Measurements from ENCODE around the gene IL32. TPM values are rescaled to one million over a fixed set of nuclear protein-coding genes. Genes with fewer than 3 reads are reported as not detected.
A peak's percentile ranks its signal among the peaks of the same experiment; 100 is the strongest.

The IL32 gene
- total and polyA plus RNA-seq, 2 experiments from 2014 or later, result 110 to 124 TPM

DNA sequence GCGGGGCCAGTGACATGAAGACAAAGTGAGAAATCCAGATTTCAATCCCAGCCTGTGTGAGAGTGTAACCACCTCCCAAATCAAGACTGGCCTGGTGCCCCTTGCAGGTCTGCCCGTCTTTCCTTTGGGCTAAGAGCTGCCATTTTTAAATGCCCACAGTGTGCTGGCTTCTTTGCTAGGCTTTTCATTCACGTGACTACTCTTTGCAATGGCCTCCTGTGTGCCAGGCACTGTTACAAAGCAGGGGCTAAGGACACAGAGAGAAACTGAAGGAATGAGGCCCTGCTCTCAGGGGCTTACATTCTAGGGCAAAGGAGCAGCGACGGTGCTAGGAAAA is 33.9 kb downstream of the IL32 start:
- H3K4me2 ChIP-seq, result peak overlapping the region; percentile 79
- no peaks in the 10 kb centered on the region for H3K9me3 ChIP-seq (ENCODE audit: low read depth)
- peaks cover 4% of the 10 kb centered on the region for H3K4me1 ChIP-seq (ENCODE audit: insufficient read depth)
- no peaks in the 10 kb centered on the region for H3K79me2 ChIP-seq
- peaks cover 10% of the 10 kb centered on the region for H3K27me3 ChIP-seq
- H3K27ac ChIP-seq, result no peak overlapping the region
- H3K9me2 ChIP-seq (replicated peaks; ENCODE audit: insufficient read depth), result no peaks in the 10 kb centered on the region
- H2AFZ ChIP-seq, result no peak overlapping the region
- DNase-seq (ENCODE audit: low spot score), result no peak
- WGBS (ENCODE audit: low lambda C conversion rate, missing lambda C conversion rate), result 33% methylated on average over 5 of the region's 5 CpGs
- no peaks in the 10 kb centered on the region for H4K20me1 ChIP-seq (ENCODE audit: insufficient read depth, poor library complexity, severe bottlenecking)
- TF ChIP-seq, protein P1, sequence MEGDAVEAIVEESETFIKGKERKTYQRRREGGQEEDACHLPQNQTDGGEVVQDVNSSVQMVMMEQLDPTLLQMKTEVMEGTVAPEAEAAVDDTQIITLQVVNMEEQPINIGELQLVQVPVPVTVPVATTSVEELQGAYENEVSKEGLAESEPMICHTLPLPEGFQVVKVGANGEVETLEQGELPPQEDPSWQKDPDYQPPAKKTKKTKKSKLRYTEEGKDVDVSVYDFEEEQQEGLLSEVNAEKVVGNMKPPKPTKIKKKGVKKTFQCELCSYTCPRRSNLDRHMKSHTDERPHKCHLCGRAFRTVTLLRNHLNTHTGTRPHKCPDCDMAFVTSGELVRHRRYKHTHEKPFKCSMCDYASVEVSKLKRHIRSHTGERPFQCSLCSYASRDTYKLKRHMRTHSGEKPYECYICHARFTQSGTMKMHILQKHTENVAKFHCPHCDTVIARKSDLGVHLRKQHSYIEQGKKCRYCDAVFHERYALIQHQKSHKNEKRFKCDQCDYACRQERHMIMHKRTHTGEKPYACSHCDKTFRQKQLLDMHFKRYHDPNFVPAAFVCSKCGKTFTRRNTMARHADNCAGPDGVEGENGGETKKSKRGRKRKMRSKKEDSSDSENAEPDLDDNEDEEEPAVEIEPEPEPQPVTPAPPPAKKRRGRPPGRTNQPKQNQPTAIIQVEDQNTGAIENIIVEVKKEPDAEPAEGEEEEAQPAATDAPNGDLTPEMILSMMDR (IDR thresholded peaks at IDR 0.05; ENCODE audit: poor library complexity), result no peak
- TF ChIP-seq EZH2 (IDR thresholded peaks at IDR 0.05; ENCODE audit: borderline replicate concordance), result no peak
- no peak for TF ChIP-seq EZH2phosphoT487 (IDR thresholded peaks at IDR 0.05; ENCODE audit: low read depth, severe bottlenecking, unreplicated experiment)
- no peaks in the 10 kb centered on the region for H3K36me3 ChIP-seq (replicated peaks; ENCODE audit: insufficient read depth, low read depth)
- H3K4me3 ChIP-seq, result no peak overlapping the region

DNA sequence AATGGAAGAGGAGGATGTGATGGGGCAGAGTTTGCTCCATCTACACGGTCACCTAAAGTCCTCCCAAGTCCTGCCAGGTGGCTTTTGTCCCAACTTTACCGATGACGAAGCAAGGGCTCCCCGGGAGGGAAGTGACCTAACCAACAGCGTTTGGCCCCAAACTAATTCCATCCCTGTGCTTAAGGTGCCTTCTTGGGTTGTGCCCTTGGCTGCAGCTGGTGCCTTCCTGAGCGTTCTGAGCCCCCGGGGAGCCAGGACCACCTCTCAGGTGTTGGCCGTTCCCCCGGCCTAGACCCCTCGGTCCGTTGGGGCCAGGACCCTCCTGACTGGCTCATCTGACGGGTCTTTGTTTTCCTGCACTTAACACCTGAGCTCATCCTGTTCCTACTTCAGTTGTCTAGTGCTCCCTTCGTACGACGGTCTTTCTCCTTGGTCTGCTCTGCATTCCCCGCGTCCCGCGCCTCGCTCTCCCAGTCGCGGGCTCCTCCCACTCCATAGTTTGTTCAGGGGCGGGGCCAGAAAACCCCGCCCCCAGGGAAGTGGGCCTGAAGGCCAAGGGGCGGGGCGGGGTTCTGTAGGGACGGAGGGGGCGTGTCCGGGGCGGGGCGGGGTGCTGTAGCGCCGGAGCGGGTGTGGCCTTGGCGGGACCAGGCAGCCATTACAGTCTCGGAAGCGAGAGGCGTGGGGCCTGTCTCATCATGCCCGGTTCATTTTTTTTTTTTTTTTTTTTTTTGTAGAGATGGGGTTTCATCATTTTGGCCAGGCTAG is 34.5 kb downstream of the IL32 start:
- DNase-seq (ENCODE audit: low spot score), result peak; percentile 98
- H2AFZ ChIP-seq, result peak overlapping the region; percentile 40
- no peak overlapping the region for H3K27ac ChIP-seq
- H4K20me1 ChIP-seq (ENCODE audit: insufficient read depth, poor library complexity, severe bottlenecking), result no peaks in the 10 kb centered on the region
- no peaks in the 10 kb centered on the region for H3K79me2 ChIP-seq
- no peaks in the 10 kb centered on the region for H3K36me3 ChIP-seq (replicated peaks; ENCODE audit: insufficient read depth, low read depth)
- peaks cover 10% of the 10 kb centered on the region for H3K27me3 ChIP-seq
- H3K4me1 ChIP-seq (ENCODE audit: insufficient read depth), result peaks cover 4% of the 10 kb centered on the region
- WGBS (ENCODE audit: low lambda C conversion rate, missing lambda C conversion rate), result 5% methylated on average over 25 of the region's 39 CpGs
- H3K9me2 ChIP-seq (replicated peaks; ENCODE audit: insufficient read depth), result no peaks in the 10 kb centered on the region
- no peaks in the 10 kb centered on the region for H3K9me3 ChIP-seq (ENCODE audit: low read depth)
- TF ChIP-seq EZH2 (IDR thresholded peaks at IDR 0.05; ENCODE audit: borderline replicate concordance) (no peak), EZH2phosphoT487 (IDR thresholded peaks at IDR 0.05; ENCODE audit: low read depth, severe bottlenecking, unreplicated experiment) (no peak)
- TF ChIP-seq, protein P1 (IDR thresholded peaks at IDR 0.05; ENCODE audit: poor library complexity), result no peak
- no peak overlapping the region for H3K4me3 ChIP-seq
- H3K4me2 ChIP-seq, result peak overlapping the region; percentile 79

DNA sequence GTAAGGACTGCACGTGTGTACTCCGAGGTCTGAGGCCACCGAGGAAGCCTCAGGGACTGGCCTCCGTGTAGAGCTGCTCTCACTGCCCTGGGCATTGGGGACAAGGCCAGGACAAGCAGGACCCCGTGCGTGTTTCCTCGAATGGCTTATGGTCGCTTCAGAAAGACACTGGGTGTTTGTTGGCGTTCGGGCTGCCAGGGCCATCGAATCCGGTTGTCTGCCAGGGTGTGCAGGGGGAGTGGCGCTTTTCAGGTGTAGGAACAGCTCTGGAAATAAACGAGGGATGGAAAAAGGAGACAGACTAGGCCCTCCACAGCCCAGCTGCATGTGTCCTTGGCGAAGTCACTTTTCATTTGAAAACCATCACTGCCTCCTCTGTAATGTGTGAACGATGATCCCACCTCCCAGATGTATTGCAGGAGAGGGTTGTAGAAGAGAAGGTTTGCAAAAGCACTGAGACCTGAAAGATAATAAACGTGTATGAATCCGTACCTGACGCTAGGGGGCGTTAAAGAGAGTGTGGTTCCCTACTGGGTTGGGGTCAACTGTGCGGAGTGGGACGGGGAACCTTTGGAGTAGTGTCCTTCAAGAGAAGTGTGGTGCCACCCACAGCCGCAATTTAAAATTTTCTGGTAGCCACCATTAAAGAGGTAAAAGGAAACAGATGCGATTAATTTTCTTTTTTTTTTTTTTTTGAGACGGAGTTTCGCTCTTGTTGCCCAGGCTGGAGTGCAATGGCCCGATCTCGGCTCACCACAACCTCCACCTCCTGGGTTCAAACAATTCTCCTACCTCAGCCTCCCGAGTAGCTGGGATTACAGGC is 35.8 kb downstream of the IL32 start:
- Histone ChIP-seq H3K9me3 (ENCODE audit: low read depth) (no peaks in the 10 kb centered on the region), H3K4me2 (no peak overlapping the region), H3K9me2 (replicated peaks; ENCODE audit: insufficient read depth) (no peaks in the 10 kb centered on the region), H2AFZ (no peak overlapping the region), H3K27ac (no peak overlapping the region), H4K20me1 (ENCODE audit: insufficient read depth, poor library complexity, severe bottlenecking) (no peaks in the 10 kb centered on the region), H3K36me3 (replicated peaks; ENCODE audit: insufficient read depth, low read depth) (no peaks in the 10 kb centered on the region), H3K27me3 (peaks cover 10% of the 10 kb centered on the region), H3K4me3 (no peak overlapping the region), H3K79me2 (no peaks in the 10 kb centered on the region), H3K4me1 (ENCODE audit: insufficient read depth) (peaks cover 4% of the 10 kb centered on the region)
- 61% methylated on average over 29 of the region's 29 CpGs for WGBS (ENCODE audit: low lambda C conversion rate, missing lambda C conversion rate)
- DNase-seq (ENCODE audit: low spot score), result peak; percentile 68
- TF ChIP-seq, protein P1 (IDR thresholded peaks at IDR 0.05; ENCODE audit: poor library complexity), result peak; percentile 53
- TF ChIP-seq EZH2 (IDR thresholded peaks at IDR 0.05; ENCODE audit: borderline replicate concordance), result no peak
- no peak for TF ChIP-seq EZH2phosphoT487 (IDR thresholded peaks at IDR 0.05; ENCODE audit: low read depth, severe bottlenecking, unreplicated experiment)

All from hepatocyte (in vitro differentiated cells).